Stimulated activated CD8-positive, alpha-beta memory T cell treated with anti-CD3 and anti-CD28 coated beads, Interleukin-7, amount 100 ng/mL, for 4 hours (primary cell): Measurements from ENCODE around the gene OLFML2A.

Source experiments
- DNase-seq, 2 donors: peaks; one replicate each; pipeline ENCODE4 v3.0.0-alpha.2; 2020; ENCODE audit warnings: low read depth in 2 of 2

OLFML2A gene

GRCh38 chr9:124852829-124853531 is 76.0 kb downstream of the OLFML2A start, which contains the start of gene WDR38:
Gene WDR38 (plus strand): TSS chr9:124853460. CDS start chr9:124853532, 72 bp downstream.
- DNase-seq: peak; percentile 48 to 79

GRCh38 chr9:124853605-124854143 is 76.7 kb downstream of the OLFML2A start:
- no peak for DNase-seq

- no peak for DNase-seq
Measured at GRCh38 chr9:124854161-124854560, 77.2 kb downstream of the OLFML2A start.

GRCh38 chr9:124854822-124855221 is 77.9 kb downstream of the OLFML2A start:
- DNase-seq: no peak

GRCh38 chr9:124855566-124855943 is 78.6 kb downstream of the OLFML2A start:
- no peak for DNase-seq

- DNase-seq: no peak
Measured at GRCh38 chr9:124855944-124856765, 79.2 kb downstream of the OLFML2A start.

- DNase-seq: no peak
Measured at GRCh38 chr9:124857533-124858162, 80.7 kb downstream of the OLFML2A start.

- DNase-seq: no peak
Measured at GRCh38 chr9:124858330-124859046, 81.6 kb downstream of the OLFML2A start.

- DNase-seq: no peak
Measured at GRCh38 chr9:124859803-124860581, 83.1 kb downstream of the OLFML2A start.

GRCh38 chr9:124860582-124861341 is 83.8 kb downstream of the OLFML2A start:
- no peak for DNase-seq

- DNase-seq: peak; percentile 92 to 95
Measured at GRCh38 chr9:124861342-124862229, 84.7 kb downstream of the OLFML2A start, which contains the start of the genes ARPC5L and RPL35. Gene ARPC5L (plus strand): TSS chr9:124862130. CDS start chr9:124869291, 7,161 bp downstream. Gene RPL35 (minus strand): TSS chr9:124861957. CDS start chr9:124861912, 45 bp downstream.

- DNase-seq: no peak
Measured at GRCh38 chr9:124863371-124863871, 86.5 kb downstream of the OLFML2A start.
